ACC112 (cell line): ENCODE measurements around the gene TOP1.

Experiments
- H2AFZ ChIP-seq: fragments of 200-600 bp; sonication (generic); one replicate; pipeline ENCODE4 v1.6.0; 2017; ENCODE audit warnings: antibody characterized with exemption, low read length; ENCODE audit not compliant: unreplicated experiment
- H3K27ac ChIP-seq: fragments of 200-600 bp; sonication (generic); 2 replicates; pipeline ENCODE4 v1.5.1; 2014; ENCODE audit warnings: low read depth, mild to moderate bottlenecking, antibody characterized with exemption, low read length, moderate library complexity
- H3K27me3 ChIP-seq: fragments of 200-600 bp; sonication (generic); 2 replicates; pipeline ENCODE4 v1.6.1; 2014; ENCODE audit warnings: mild to moderate bottlenecking, antibody characterized with exemption, low read length, moderate library complexity, mixed read lengths; ENCODE audit not compliant: insufficient read depth
- H3K36me3 ChIP-seq: fragments of 200-600 bp; sonication (generic); 2 replicates; pipeline ENCODE4 v1.6.1; 2016; ENCODE audit warnings: mild to moderate bottlenecking, antibody characterized with exemption, low read length, moderate library complexity, mixed read lengths; ENCODE audit not compliant: insufficient read depth
- H3K4me1 ChIP-seq: fragments of 200-600 bp; sonication (generic); one replicate; pipeline ENCODE4 v1.6.1; 2016; ENCODE audit warnings: low read length, mixed read lengths; ENCODE audit not compliant: insufficient read depth, unreplicated experiment, control insufficient read depth
- H3K4me3 ChIP-seq: fragments of 200-600 bp; sonication (generic); 2 replicates; pipeline ENCODE4 v1.5.1; 2014; ENCODE audit warnings: mild to moderate bottlenecking, low read depth, low read length
- H3K79me2 ChIP-seq: fragments of 200-600 bp; sonication (generic); one replicate; pipeline ENCODE4 v1.6.0; 2016; ENCODE audit warnings: low read length; ENCODE audit not compliant: control insufficient read depth, unreplicated experiment, insufficient read depth

The TOP1 gene

GRCh38 chr20:41171736-41172295 lies 143.2 kb downstream of the TOP1 start:
- Histone ChIP-seq H3K27me3 (no peaks in the 10 kb centered on the region), H3K79me2 (no peaks in the 10 kb centered on the region), H2AFZ (no peak overlapping the region), H3K4me3 (no peak overlapping the region), H3K27ac (no peak overlapping the region), H3K36me3 (peaks cover 11% of the 10 kb centered on the region; the same call in 1 of the 2 replicates), H3K4me1 (no peaks in the 10 kb centered on the region)

GRCh38 chr20:41172296-41173140 lies 143.9 kb downstream of the TOP1 start:
- Histone ChIP-seq H2AFZ (no peak overlapping the region), H3K4me1 (peaks cover 7% of the 10 kb centered on the region), H3K79me2 (no peaks in the 10 kb centered on the region), H3K27ac (no peak overlapping the region), H3K36me3 (peaks cover 11% of the 10 kb centered on the region; the same call in 1 of the 2 replicates), H3K4me3 (no peak overlapping the region), H3K27me3 (no peaks in the 10 kb centered on the region)

GRCh38 chr20:41173161-41173721 lies 144.6 kb downstream of the TOP1 start:
- Histone ChIP-seq H3K4me3 (no peak overlapping the region), H2AFZ (no peak overlapping the region), H3K27me3 (no peaks in the 10 kb centered on the region), H3K27ac (no peak overlapping the region), H3K36me3 (peaks cover 11% of the 10 kb centered on the region; the same call in 1 of the 2 replicates), H3K79me2 (no peaks in the 10 kb centered on the region), H3K4me1 (peaks cover 14% of the 10 kb centered on the region)

- Histone ChIP-seq H3K27ac (no peak overlapping the region), H3K36me3 (peaks cover 7% of the 10 kb centered on the region; the same call in 1 of the 2 replicates), H3K79me2 (peaks cover 4% of the 10 kb centered on the region), H3K27me3 (no peaks in the 10 kb centered on the region), H2AFZ (no peak overlapping the region), H3K4me3 (no peak overlapping the region), H3K4me1 (peaks cover 20% of the 10 kb centered on the region)
Measured at GRCh38 chr20:41173791-41174341, 145.2 kb downstream of the TOP1 start.
